Adrenal gland (tissue), 12 donors: ENCODE results near the gene INHBB. TPM values are rescaled to one million over a fixed set of nuclear protein-coding genes. Genes with fewer than 3 reads are reported as not detected.

Source experiments
- DNase-seq, 7 donors: peaks; one replicate each; pipeline ENCODE4 v3.0.0-alpha.2; 2019 to 2020
- H3K27ac ChIP-seq, 5 donors: fragments of 200-600 bp; sonication (generic) in 4 of 5; 1 replicate in 3 of 5; 2 replicates in 2 of 5; pipeline versions ENCODE4 v1.5.1 to v1.8.0; 2016 to 2020; ENCODE audit warnings: mild to moderate bottlenecking in 1 of 5
- H3K27me3 ChIP-seq: fragments of 200-600 bp; 2 replicates; pipeline ENCODE4 v1.8.0; 2021
- H3K36me3 ChIP-seq, 2 donors: fragments of 200-600 bp; replicated peaks in 1 of 2; 1 replicate in 1 of 2; 2 replicates in 1 of 2; pipeline versions ENCODE4 v1.5.1 to v1.8.0; 2018 to 2022
- H3K4me1 ChIP-seq, 2 donors: fragments of 200-600 bp; replicated peaks in 1 of 2; 1 replicate in 1 of 2; 2 replicates in 1 of 2; pipeline versions ENCODE4 v1.5.1 to v1.8.0; 2018 to 2021
- H3K4me3 ChIP-seq, 4 donors: fragments of 200-600 bp; sonication (generic) in 3 of 4; one replicate each; pipeline ENCODE4 v1.5.1; 2016 to 2018
- H3K9me3 ChIP-seq, 3 donors: fragments of 200-600 bp; sonication (generic) in 1 of 3; replicated peaks in 1 of 3; 1 replicate in 2 of 3; 2 replicates in 1 of 3; pipeline versions ENCODE4 v1.5.1 to v1.8.0; 2016 to 2021
- POLR2A ChIP-seq, 2 donors: fragments of 450-650 bp; IDR thresholded peaks; one replicate each; pipeline ENCODE4 v1.6.1; 2017; ENCODE audit warnings: antibody characterized with exemption in 2 of 2, mild to moderate bottlenecking in 2 of 2, moderate library complexity in 1 of 2
- WGBS, 4 donors: extraction: QIAGEN DNeasy Blood & Tissue Kit in 2 of 4; methylation state at CpG; one replicate each; pipeline versions ENCODE4 v1.1.5 to v1.1.7; 2013 to 2017; 5-methylcytosine and 5-hydroxymethylcytosine counted together
- intact Hi-C, 2 donors: fragments of 100-400 bp; cut with DNase I; formaldehyde crosslinking; loops; one replicate each; pipeline versions ENCODE4 v1.14.1 to v1.15.0; 2022 to 2023
- polyA plus RNA-seq, 3 donors: library from polyadenylated mRNA; stranded (reverse); fragments of 200-250 nt in 2 of 3; fragments of 350-450 nt in 1 of 3; fragmentation: Illumina TruSeq in 1 of 3; extraction: RNeasy Lipid Tissue Mini Kit (QIAGEN cat#74804) in 1 of 3; gene quantifications; one replicate each; pipeline ENCODE4 v1.2.3, GENCODE V29; 2013 to 2014
- total RNA-seq, 9 donors: library from RNA; depleted of rRNA in 4 of 9; stranded (reverse); fragments of >200 nt in 4 of 9; fragments of 120-200 nt in 1 of 9; fragmentation: NEBNext Ultra II Directional in 1 of 9; extraction: Animal tissue kit (Norgen Biotek cat#: 25700) in 1 of 9; gene quantifications; one replicate each; pipeline versions ENCODE4 v1.1.0 to v1.2.4, GENCODE V29; 2013 to 2023
- TF ChIP-seq, protein P1 (sequence below), 6 experiments: fragments of 450-650 bp in 4 of 6; fragments of 200-600 bp in 2 of 6; sonication (generic) in 1 of 6; IDR thresholded peaks; 1 replicate in 5 of 6; 2 replicates in 1 of 6; pipeline versions ENCODE4 v1.5.1 to v1.8.0; 2016 to 2021; ENCODE audit warnings: antibody characterized with exemption in 6 of 6, mild to moderate bottlenecking in 2 of 6, moderate library complexity in 1 of 6
- donor health status: healthy with polysubstance abuse.
- donor health status: Bipolar disorder and iron deficiency.
- donor health status: DM: yes; HTN: yes; CAD: no.
- donor health status: DM: no; HTN: no; CAD: no.
- donor health status: DM: no; HTN: no; CAD: no.
- donor health status: DM: yes; HTN: yes; CAD: no.

Gene INHBB
- total and polyA plus RNA-seq, 12 donors = 0.28 to 9.1 (median 6.8) TPM

DNA sequence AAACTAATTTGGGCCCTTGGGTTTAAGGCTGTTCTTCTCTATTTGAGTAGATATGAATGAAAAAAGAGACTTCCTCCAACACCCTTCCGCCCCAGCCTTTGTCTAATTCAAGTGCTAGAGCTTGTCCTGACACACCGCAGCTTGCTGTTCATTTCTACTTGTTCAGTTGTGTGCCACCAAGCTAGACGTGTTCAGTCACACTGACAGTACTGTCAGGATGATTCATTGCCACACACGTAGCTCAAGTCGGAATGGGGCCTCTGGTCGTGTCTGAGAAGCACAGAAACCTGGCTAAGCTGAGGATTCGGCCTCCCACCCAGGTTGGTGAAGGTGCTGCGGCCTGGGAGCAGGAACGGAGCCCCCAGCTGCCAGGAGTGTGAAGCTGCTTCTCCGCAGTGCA is 45.6 kb upstream of the INHBB start:
- 90 to 93% (median 91%) methylated on average over 8 to 10 of the region's 10 CpGs for WGBS, 4 donors
- Histone ChIP-seq H3K27me3 (no peaks in the 10 kb centered on the region), H3K27ac (no peak overlapping the region), H3K4me3 (no peak overlapping the region), H3K36me3 (no peaks in the 10 kb centered on the region), H3K9me3 (no peaks in the 10 kb centered on the region), H3K4me1 (no peaks in the 10 kb centered on the region)
- intact Hi-C loops = no loop called here
- no peak for DNase-seq
- TF ChIP-seq, protein P1, sequence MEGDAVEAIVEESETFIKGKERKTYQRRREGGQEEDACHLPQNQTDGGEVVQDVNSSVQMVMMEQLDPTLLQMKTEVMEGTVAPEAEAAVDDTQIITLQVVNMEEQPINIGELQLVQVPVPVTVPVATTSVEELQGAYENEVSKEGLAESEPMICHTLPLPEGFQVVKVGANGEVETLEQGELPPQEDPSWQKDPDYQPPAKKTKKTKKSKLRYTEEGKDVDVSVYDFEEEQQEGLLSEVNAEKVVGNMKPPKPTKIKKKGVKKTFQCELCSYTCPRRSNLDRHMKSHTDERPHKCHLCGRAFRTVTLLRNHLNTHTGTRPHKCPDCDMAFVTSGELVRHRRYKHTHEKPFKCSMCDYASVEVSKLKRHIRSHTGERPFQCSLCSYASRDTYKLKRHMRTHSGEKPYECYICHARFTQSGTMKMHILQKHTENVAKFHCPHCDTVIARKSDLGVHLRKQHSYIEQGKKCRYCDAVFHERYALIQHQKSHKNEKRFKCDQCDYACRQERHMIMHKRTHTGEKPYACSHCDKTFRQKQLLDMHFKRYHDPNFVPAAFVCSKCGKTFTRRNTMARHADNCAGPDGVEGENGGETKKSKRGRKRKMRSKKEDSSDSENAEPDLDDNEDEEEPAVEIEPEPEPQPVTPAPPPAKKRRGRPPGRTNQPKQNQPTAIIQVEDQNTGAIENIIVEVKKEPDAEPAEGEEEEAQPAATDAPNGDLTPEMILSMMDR (IDR thresholded peaks at IDR 0.05) = no peak

DNA sequence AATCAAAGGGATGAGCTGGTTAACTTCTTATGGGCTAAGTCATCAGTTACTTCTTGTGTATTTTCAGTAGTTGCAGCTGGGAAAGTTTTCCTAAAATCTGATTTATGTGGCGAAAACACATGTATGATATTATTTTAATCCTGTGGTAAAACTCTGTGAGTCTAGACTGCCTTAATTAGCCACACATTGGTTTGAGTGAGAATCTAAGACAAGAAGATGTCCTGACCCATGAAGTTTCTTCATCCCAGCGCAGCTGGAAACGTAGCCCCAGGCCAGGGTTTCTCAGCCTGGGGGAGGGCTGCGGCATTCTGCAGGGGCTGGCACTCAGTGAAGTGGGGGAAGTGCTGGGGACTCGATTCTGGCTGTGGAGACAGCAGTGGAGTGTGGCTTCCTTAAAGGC is 44.7 kb upstream of the INHBB start:
- DNase-seq = no peak
- Histone ChIP-seq H3K9me3 (no peaks in the 10 kb centered on the region), H3K36me3 (no peaks in the 10 kb centered on the region), H3K4me1 (no peaks in the 10 kb centered on the region), H3K4me3 (no peak overlapping the region), H3K27ac (no peak overlapping the region), H3K27me3 (no peaks in the 10 kb centered on the region)
- intact Hi-C loops = no loop called here
- WGBS, 4 donors = 93 to 98% (median 95%) methylated on average over 5 of the region's 5 CpGs
- TF ChIP-seq POLR2A (IDR thresholded peaks at IDR 0.05) = no peak
- TF ChIP-seq, protein P1 (IDR thresholded peaks at IDR 0.05) = no peak

DNA sequence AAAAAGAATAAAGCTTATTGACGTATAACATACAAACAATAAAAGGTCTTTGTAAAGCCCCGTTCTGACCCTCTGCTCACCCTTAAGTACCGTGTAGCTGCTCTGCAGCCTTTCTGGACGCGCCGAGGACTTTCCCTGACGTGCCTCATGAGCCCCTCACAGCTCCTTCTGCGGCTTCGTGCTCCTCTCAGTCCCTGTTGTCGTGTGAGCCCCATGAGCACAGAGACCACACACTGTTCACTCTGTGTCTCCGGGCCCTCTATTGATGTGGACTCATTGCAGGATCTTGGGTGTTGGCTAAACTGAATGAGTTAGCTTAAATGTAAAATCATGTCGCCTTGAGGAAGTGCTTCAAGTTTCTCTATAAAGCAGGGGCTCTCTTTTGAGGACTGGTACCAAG is 43.6 kb upstream of the INHBB start:
- Histone ChIP-seq H3K36me3 (no peaks in the 10 kb centered on the region), H3K27me3 (no peaks in the 10 kb centered on the region), H3K27ac (no peak overlapping the region), H3K9me3 (no peaks in the 10 kb centered on the region), H3K4me3 (no peak overlapping the region), H3K4me1 (no peaks in the 10 kb centered on the region)
- no peak for TF ChIP-seq POLR2A (IDR thresholded peaks at IDR 0.05)
- TF ChIP-seq, protein P1 (IDR thresholded peaks at IDR 0.05) = no peak
- WGBS, 4 donors = 85 to 96% (median 90%) methylated on average over 12 of the region's 12 CpGs
- intact Hi-C loops = no loop called here
- no peak for DNase-seq

DNA sequence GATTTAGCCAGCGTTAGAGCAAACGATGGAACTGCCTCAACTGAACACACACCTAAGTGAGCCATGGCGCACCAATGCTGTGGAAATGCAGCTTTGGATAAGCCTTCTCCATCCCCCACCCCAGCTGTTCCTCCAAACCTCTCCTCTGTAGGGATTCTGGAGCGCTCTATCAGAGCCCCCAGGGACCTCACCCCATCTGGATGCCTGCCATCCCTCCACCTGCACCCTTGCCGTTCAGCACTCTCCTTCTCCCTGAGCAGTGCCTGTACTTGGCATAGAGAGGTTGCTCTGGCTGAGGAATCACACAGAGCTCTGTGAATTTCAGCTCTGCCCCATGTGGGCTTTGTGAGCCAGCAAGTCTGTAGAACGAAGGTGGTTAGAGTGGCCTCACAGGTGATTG is 42.8 kb upstream of the INHBB start:
- no peaks in the 10 kb centered on the region for H3K9me3 ChIP-seq
- H3K36me3 ChIP-seq = no peaks in the 10 kb centered on the region

More for the DNA sequence above, 42.8 kb upstream of the INHBB start:
- TF ChIP-seq, protein P1 (IDR thresholded peaks at IDR 0.05) = no peak
- no peak for TF ChIP-seq POLR2A (IDR thresholded peaks at IDR 0.05)
- H3K27me3 ChIP-seq = no peaks in the 10 kb centered on the region
- 87 to 92% (median 90%) methylated on average over 6 of the region's 6 CpGs for WGBS, 4 donors
- no peak overlapping the region for H3K4me3 ChIP-seq
- no peak for DNase-seq
- intact Hi-C loops = no loop called here
- H3K27ac ChIP-seq = no peak overlapping the region
- H3K4me1 ChIP-seq = no peaks in the 10 kb centered on the region
